Upper lobe of left lung (tissue), 6 donors: ENCODE measurements around the gene TTC28. TPM values are rescaled to one million over a fixed set of nuclear protein-coding genes. Genes with fewer than 3 reads are reported as not detected.
"Not testable (repeated sequence)": the region's sequence is repeated elsewhere in the genome, so short reads cannot be mapped to it uniquely, and the experiment has no call there.

Experiments used
- ATAC-seq, 2 donors: fragments of 200-7000 bp; cut with Tn5 transposase; one replicate each; pipeline ENCODE4 v1.9.1; 2022; ENCODE audit warnings: mild to moderate bottlenecking in 2 of 2, moderate library complexity in 2 of 2; ENCODE audit not compliant: low FRiP score in 2 of 2
- DNase-seq, 2 donors: peaks; one replicate each; pipeline ENCODE4 v3.0.0-alpha.2; 2019 to 2020
- H3K27ac ChIP-seq, 4 donors: fragments of 200-600 bp; sonication (generic); one replicate each; pipeline ENCODE4 v1.5.1; 2016 to 2019
- H3K27me3 ChIP-seq, 4 donors: fragments of 200-600 bp; sonication (generic); one replicate each; pipeline ENCODE4 v1.5.1; 2017 to 2019
- H3K36me3 ChIP-seq, 4 donors: fragments of 200-600 bp; sonication (generic); one replicate each; pipeline ENCODE4 v1.5.1; 2016 to 2019
- H3K4me1 ChIP-seq, 4 donors: fragments of 200-600 bp; sonication (generic); one replicate each; pipeline ENCODE4 v1.5.1; 2018 to 2019
- H3K4me3 ChIP-seq, 4 donors: fragments of 200-600 bp; sonication (generic); one replicate each; pipeline ENCODE4 v1.5.1; 2017 to 2019; ENCODE audit warnings: mild to moderate bottlenecking in 2 of 4, moderate library complexity in 1 of 4
- H3K9me3 ChIP-seq, 4 donors: fragments of 200-600 bp; sonication (generic); one replicate each; pipeline ENCODE4 v1.5.1; 2018 to 2019
- EP300 ChIP-seq, 4 donors: sonication (generic); formaldehyde crosslinking; IDR thresholded peaks; one replicate each; pipeline ENCODE4 v1.5.1; 2017; ENCODE audit warnings: antibody characterized with exemption in 4 of 4, control low read depth in 2 of 4
- POLR2A ChIP-seq, 4 donors: fragments of 450-650 bp; IDR thresholded peaks; one replicate each; pipeline ENCODE4 v1.5.1; 2016 to 2017; ENCODE audit warnings: antibody characterized with exemption in 4 of 4, mild to moderate bottlenecking in 2 of 4
- POLR2AphosphoS5 ChIP-seq, 2 donors: sonication (generic); formaldehyde crosslinking; IDR thresholded peaks; one replicate each; pipeline ENCODE4 v1.5.1; 2017; ENCODE audit warnings: antibody characterized with exemption in 2 of 2
- WGBS, 2 donors: methylation state at CpG; one replicate each; pipeline ENCODE4 v1.1.5; 2017 to 2018; 5-methylcytosine and 5-hydroxymethylcytosine counted together
- total RNA-seq, 6 donors: library from RNA; depleted of rRNA in 4 of 6; stranded (reverse); fragments of >200 nt in 4 of 6; gene quantifications; one replicate each; pipeline versions ENCODE4 v1.1.0 to v1.2.1, GENCODE V29; 2016 to 2021
- TF ChIP-seq, protein P1 (sequence below), 6 experiments: fragments of 450-650 bp in 4 of 6; fragments of 200-600 bp in 2 of 6; sonication (generic) in 2 of 6; IDR thresholded peaks; one replicate each; pipeline ENCODE4 v1.5.1; 2016 to 2019; ENCODE audit warnings: antibody characterized with exemption in 6 of 6
- donor health status: DM: no; HTN: no; CAD: no; lungs with moderate emphysema.
- donor health status: DM: no; HTN: yes; CAD: no; lungs with severe emphysema.

Gene TTC28
- total RNA-seq, 6 donors from 2014 or later = 30.1 to 69.4 (median 41.4) TPM

DNA sequence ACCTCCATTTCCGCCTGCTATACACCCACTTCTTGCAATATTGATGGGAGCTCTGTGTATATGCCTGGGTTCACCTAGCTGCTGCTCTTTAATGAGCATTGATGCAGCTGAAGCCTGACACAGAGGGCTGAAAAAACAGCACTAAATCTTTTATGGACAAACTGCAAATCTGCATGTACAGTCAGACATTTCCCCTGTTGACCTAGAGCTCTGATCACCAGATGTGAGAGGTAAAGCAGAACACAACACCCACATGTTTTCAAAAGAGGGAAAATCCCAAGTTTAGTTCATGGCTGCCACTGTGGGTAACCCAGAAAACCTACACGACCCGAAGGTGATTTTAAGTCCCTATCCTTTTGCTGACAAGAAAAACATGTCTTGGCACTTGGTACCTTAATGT lies 457.6 kb downstream of the TTC28 start:
- Histone ChIP-seq H3K4me1 (peaks cover 0 to 12% (median 3%) of the 10 kb centered on the region in 4 donors), H3K27ac (no peak overlapping the region), H3K9me3 (no peaks in the 10 kb centered on the region), H3K27me3 (no peaks in the 10 kb centered on the region), H3K36me3 (no peaks in the 10 kb centered on the region), H3K4me3 (no peak overlapping the region)
- ATAC-seq = no peak
- 73 to 84% methylated on average over 3 of the region's 3 CpGs for WGBS, 2 donors
- no peak for DNase-seq
- TF ChIP-seq, protein P1, sequence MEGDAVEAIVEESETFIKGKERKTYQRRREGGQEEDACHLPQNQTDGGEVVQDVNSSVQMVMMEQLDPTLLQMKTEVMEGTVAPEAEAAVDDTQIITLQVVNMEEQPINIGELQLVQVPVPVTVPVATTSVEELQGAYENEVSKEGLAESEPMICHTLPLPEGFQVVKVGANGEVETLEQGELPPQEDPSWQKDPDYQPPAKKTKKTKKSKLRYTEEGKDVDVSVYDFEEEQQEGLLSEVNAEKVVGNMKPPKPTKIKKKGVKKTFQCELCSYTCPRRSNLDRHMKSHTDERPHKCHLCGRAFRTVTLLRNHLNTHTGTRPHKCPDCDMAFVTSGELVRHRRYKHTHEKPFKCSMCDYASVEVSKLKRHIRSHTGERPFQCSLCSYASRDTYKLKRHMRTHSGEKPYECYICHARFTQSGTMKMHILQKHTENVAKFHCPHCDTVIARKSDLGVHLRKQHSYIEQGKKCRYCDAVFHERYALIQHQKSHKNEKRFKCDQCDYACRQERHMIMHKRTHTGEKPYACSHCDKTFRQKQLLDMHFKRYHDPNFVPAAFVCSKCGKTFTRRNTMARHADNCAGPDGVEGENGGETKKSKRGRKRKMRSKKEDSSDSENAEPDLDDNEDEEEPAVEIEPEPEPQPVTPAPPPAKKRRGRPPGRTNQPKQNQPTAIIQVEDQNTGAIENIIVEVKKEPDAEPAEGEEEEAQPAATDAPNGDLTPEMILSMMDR (IDR thresholded peaks at IDR 0.05) = no peak
- no peak for TF ChIP-seq POLR2A (IDR thresholded peaks at IDR 0.05)
- TF ChIP-seq EP300 (IDR thresholded peaks at IDR 0.05) = no peak
- TF ChIP-seq POLR2AphosphoS5 (IDR thresholded peaks at IDR 0.05) = no peak

DNA sequence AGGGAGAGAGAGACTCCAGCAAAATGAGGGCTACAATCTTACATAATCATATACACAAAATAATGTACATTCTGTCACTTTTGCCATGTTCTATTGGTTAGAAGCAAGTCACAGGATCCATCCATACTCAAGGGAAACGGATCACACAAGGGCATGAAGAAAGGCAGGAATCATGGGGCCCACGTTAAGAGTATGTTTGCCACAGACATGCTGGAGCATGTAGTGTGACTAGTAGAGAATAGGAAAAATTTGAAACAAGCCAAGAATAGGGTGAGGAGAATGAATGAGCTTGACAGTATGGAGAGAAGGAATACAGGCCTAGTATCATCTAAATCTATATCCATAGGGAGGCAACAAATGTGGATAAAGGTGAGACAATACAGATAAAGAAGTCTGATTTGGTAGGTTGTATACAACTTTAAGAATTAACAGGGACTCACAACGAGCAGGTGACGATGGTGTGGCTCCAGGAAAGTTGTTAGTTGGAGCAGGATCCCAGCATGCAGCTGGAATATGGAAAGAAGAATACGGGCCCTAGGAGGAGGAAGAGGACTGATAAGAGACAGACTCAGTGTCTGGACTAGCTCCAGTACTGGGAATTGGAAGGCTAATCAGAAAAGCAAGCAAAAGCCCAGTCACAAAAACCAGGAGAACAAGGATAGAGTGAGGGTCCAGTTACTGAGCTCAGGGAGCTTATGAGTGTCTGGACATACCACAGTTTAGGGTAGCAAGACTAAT lies 458.8 kb downstream of the TTC28 start:
- Histone ChIP-seq H3K4me3 (no peak overlapping the region), H3K27ac (no peak overlapping the region), H3K9me3 (no peaks in the 10 kb centered on the region), H3K4me1 (peaks cover 0 to 12% (median 3%) of the 10 kb centered on the region in 4 donors), H3K36me3 (no peaks in the 10 kb centered on the region), H3K27me3 (no peaks in the 10 kb centered on the region)
- 79 to 90% methylated on average over 5 of the region's 5 CpGs for WGBS, 2 donors
- no peak for DNase-seq
- ATAC-seq = no peak
- TF ChIP-seq EP300 (IDR thresholded peaks at IDR 0.05) = no peak
- TF ChIP-seq POLR2AphosphoS5 (IDR thresholded peaks at IDR 0.05) = no peak

DNA sequence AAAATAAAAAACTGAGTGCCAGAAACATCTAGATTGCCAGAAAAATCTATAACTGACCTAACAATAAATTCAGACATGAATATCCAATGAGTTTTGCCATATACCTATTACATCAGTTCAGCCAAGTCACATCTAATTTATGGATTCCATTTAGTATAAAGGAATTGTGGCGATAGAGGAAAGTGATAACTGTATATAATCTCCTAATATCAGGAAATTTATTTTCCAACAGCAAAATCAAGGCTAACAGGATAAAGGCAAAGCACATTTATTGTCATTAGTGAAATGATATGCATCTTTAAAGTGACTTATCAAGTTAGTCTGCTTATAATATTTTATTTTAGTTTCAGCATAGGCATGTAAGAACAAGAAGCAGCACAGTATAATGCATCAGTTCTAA lies 462.4 kb downstream of the TTC28 start:
- TF ChIP-seq, protein P1 (IDR thresholded peaks at IDR 0.05) = no peak
- TF ChIP-seq POLR2AphosphoS5 (IDR thresholded peaks at IDR 0.05) (no peak), POLR2A (IDR thresholded peaks at IDR 0.05) (no peak), EP300 (IDR thresholded peaks at IDR 0.05) (no peak)
- no peaks in the 10 kb centered on the region for H3K27me3 ChIP-seq

DNA sequence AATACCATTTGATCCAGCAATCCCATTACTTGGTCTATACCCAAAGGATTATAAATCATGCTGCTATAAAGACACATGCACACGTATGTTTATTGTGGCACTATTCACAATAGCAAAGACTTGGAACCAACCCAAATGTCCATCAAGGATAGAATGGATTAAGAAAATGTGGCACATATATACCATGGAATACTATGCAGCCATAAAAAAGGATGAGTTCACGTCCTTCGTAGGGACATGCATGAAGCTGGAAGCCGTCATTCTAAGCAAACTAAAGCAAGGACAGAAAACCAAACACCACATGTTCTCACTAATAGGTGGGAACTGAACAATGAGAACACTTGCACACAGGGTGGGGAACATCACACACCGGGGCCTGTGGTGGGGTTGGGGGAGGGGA lies 464.9 kb downstream of the TTC28 start:
- H3K4me1 ChIP-seq, H3K27me3 ChIP-seq, DNase-seq, H3K9me3 ChIP-seq, ATAC-seq, H3K4me3 ChIP-seq, H3K27ac ChIP-seq, H3K36me3 ChIP-seq: not testable (repeated sequence)
- WGBS, 2 donors = 90 to 96% methylated on average over 5 of the region's 5 CpGs

More for the DNA sequence above, 462.4 kb downstream of the TTC28 start:
- WGBS, 2 donors = 83 to 88% methylated on average over 1 of the region's 1 CpG
- no peak overlapping the region for H3K4me3 ChIP-seq
- DNase-seq (no peak), ATAC-seq (no peak)
- no peak overlapping the region for H3K27ac ChIP-seq
- peaks cover 0 to 2% (median under 1%) of the 10 kb centered on the region in 4 donors for H3K4me1 ChIP-seq
- no peaks in the 10 kb centered on the region for H3K36me3 ChIP-seq
- no peaks in the 10 kb centered on the region for H3K9me3 ChIP-seq

DNA sequence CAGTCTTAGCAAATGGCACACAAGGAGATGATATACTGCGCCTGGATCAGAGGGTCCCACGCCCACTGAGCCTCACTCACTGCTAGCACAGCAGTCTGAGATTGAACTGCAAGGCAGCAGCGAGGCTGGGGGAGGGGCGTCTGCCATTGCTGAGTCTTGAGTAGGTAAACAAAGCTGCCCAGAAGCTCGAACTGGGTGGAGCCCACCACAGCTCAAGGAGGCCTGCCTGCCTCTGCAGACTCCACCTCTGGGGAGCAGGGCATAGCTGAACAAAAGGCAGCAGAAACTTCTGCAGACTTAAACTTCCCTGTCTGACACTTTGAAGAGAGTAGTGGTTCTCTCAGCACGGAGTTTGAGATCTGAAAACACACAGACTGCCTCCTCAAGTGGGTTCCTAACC lies 470.2 kb downstream of the TTC28 start:
- H3K27me3 ChIP-seq, H3K4me1 ChIP-seq, H3K4me3 ChIP-seq, H3K27ac ChIP-seq, ATAC-seq, H3K9me3 ChIP-seq, H3K36me3 ChIP-seq: not testable (repeated sequence)
- peak in 1 of 2 donors; percentile 8 for DNase-seq
- 71 to 100% methylated on average over 4 to 6 of the region's 6 CpGs for WGBS, 2 donors

DNA sequence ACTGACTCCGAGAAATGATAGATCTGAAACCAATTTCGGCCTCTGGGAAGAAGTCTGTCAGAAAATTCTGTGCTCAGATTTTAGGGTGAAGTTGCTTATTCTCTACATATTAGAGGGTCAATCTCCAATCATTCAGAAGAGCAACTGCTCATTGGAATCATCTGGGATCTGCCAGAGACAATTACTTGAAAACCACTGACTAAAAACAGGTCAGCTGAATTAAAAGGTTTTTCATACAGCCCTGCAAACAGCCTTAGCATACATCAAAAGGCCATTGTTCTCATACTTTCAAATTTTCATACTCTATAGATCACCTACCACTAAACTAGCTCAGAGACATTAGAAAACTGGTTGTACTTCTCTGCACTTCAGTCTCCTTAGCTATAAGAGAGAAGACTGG lies 470.9 kb downstream of the TTC28 start:
- H3K9me3 ChIP-seq = no peaks in the 10 kb centered on the region
- ATAC-seq = no peak
- no peak overlapping the region for H3K4me3 ChIP-seq
- H3K4me1 ChIP-seq = no peaks in the 10 kb centered on the region
- WGBS, 2 donors = 96 to 98% methylated on average over 2 of the region's 2 CpGs
- no peak for DNase-seq
- H3K27ac ChIP-seq = no peak overlapping the region
- no peaks in the 10 kb centered on the region for H3K36me3 ChIP-seq
- no peaks in the 10 kb centered on the region for H3K27me3 ChIP-seq
- no peak for TF ChIP-seq EP300 (IDR thresholded peaks at IDR 0.05)
- TF ChIP-seq POLR2A (IDR thresholded peaks at IDR 0.05) = no peak

DNA sequence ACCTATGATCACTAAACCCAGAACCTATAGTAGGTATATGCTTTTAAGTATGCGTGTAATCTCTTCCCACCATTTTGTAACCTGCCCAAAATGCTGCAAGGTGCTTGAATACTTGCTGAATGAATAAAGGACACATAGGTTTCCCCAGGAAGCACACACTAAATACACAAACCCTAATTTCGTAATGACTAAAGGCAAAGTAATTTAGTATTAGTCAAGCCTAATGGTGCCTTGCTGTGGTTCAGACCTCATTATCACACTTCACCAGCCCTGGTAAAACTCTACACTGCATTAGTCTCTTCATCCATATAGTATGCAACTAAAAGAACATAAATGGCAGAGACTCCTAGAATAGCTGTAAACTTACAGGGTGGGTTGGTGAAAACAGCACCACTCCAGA lies 471.6 kb downstream of the TTC28 start:
- WGBS, 2 donors = 90% methylated on average over 2 of the region's 2 CpGs
- no peak for ATAC-seq
- no peak for TF ChIP-seq POLR2AphosphoS5 (IDR thresholded peaks at IDR 0.05)
- TF ChIP-seq, protein P1 (IDR thresholded peaks at IDR 0.05) = no peak
- TF ChIP-seq POLR2A (IDR thresholded peaks at IDR 0.05) = no peak
- no peak for TF ChIP-seq EP300 (IDR thresholded peaks at IDR 0.05)

More for the DNA sequence above, 471.6 kb downstream of the TTC28 start:
- Histone ChIP-seq H3K36me3 (no peaks in the 10 kb centered on the region), H3K4me1 (no peaks in the 10 kb centered on the region), H3K27ac (no peak overlapping the region), H3K27me3 (no peaks in the 10 kb centered on the region), H3K4me3 (no peak overlapping the region), H3K9me3 (no peaks in the 10 kb centered on the region)
- DNase-seq = no peak
